Heart right ventricle (tissue), 16 donors: ENCODE data around the gene PTPRD. TPM values are rescaled to one million over a fixed set of nuclear protein-coding genes. Genes with fewer than 3 reads are reported as not detected.

Source experiments
- ATAC-seq, 8 donors: fragments of 200-7000 bp; cut with Tn5 transposase; one replicate each; pipeline ENCODE4 v1.9.1; 2020; ENCODE audit warnings: mild to moderate bottlenecking in 8 of 8, moderate library complexity in 8 of 8, moderate number of reproducible peaks in 1 of 8
- DNase-seq, 2 donors: peaks; one replicate each; pipeline ENCODE4 v3.0.0-alpha.2; 2020
- H3K27ac ChIP-seq, 10 donors: fragments of 200-600 bp; sonication (generic) in 2 of 10; one replicate each; pipeline versions ENCODE4 v1.5.0 to v1.8.0; 2020 to 2022; ENCODE audit warnings: mild to moderate bottlenecking in 3 of 10
- H3K27me3 ChIP-seq, 7 donors: fragments of 200-600 bp; one replicate each; pipeline ENCODE4 v1.8.0; 2021 to 2022; ENCODE audit warnings: mild to moderate bottlenecking in 2 of 7
- H3K36me3 ChIP-seq, 9 donors: fragments of 200-600 bp; sonication (generic) in 1 of 9; one replicate each; pipeline versions ENCODE4 v1.5.0 to v1.8.0; 2020 to 2022; ENCODE audit warnings: mild to moderate bottlenecking in 2 of 9
- H3K4me1 ChIP-seq, 9 donors: fragments of 200-600 bp; sonication (generic) in 1 of 9; one replicate each; pipeline versions ENCODE4 v1.5.0 to v1.8.0; 2020 to 2022; ENCODE audit warnings: mild to moderate bottlenecking in 4 of 9
- H3K4me3 ChIP-seq, 10 donors: fragments of 200-600 bp; sonication (generic) in 2 of 10; one replicate each; pipeline versions ENCODE4 v1.5.0 to v1.8.0; 2020 to 2022; ENCODE audit warnings: mild to moderate bottlenecking in 7 of 10, moderate library complexity in 2 of 10
- H3K9me3 ChIP-seq, 11 donors: fragments of 200-600 bp in 10 of 11; sonication (generic) in 2 of 11; one replicate each; pipeline versions ENCODE4 v1.5.0 to v1.8.0; 2013 to 2022; ENCODE audit warnings: mild to moderate bottlenecking in 2 of 11, control low read depth in 1 of 11, moderate library complexity in 1 of 11
- CTCF ChIP-seq, 9 donors: fragments of 200-600 bp; sonication (generic) in 2 of 9; IDR thresholded peaks; one replicate each; pipeline versions ENCODE4 v1.5.0 to v1.8.0; 2021 to 2022; ENCODE audit warnings: antibody characterized with exemption in 9 of 9, mild to moderate bottlenecking in 5 of 9, moderate library complexity in 1 of 9
- WGBS, 2 donors: extraction: QIAGEN DNeasy Blood & Tissue Kit; methylation state at CpG; one replicate each; pipeline ENCODE4 v1.1.7; 2013; ENCODE audit warnings: inconsistent platforms in 1 of 2; 5-methylcytosine and 5-hydroxymethylcytosine counted together
- intact Hi-C, 10 donors: fragments of 100-400 bp; cut with DNase I; formaldehyde crosslinking; loops; one replicate each; pipeline versions ENCODE4 v1.11.1 to v1.14.2; 2022
- polyA plus RNA-seq, 2 donors: library from polyadenylated mRNA; stranded (reverse); fragments of 200-250 nt; gene quantifications; one replicate each; pipeline ENCODE4 v1.2.3, GENCODE V29; 2013
- total RNA-seq, 10 donors: library from RNA; stranded (reverse); fragmentation: NEBNext Ultra II Directional in 3 of 10; extraction: Animal tissue kit (Norgen Biotek cat#: 25700) in 3 of 10; gene quantifications; one replicate each; pipeline versions ENCODE4 v1.2.1 to v1.2.4, GENCODE V29; 2021 to 2023
- donor health status: Arrhythmogenic right ventricular cardiomyopathy.
- donor health status: ischemic (EF 13 %, LVEDD 7.1; RV severe dilation, severe dysfunction).
- donor health status: healthy with polysubstance abuse.
- donor health status: DM: no; HTN: yes; CAD: no.
- donor health status: DM: no; HTN: no; CAD: no.
- donor health status: ischemic (EF 25% LVEDD 6.9; RV normal size, moderate dysfunction).
- donor health status: ischemic (EF 25% LVEDD 5.7; RV mildly dilated, moderate dysfunction).
- donor health status: healthy.
- donor health status: DM: yes; HTN: yes; CAD: no.
- donor health status: Ischemic cardiomyopathy.
- donor health status: ischemic (EF 35%, LVEDD 5.7; RV mildly dilated, moderate dysfunction).
- donor health status: nonischemic (EF 11% LVEDD 7.7; RV severe dilation, severe dysfunction).
- donor health status: DM: yes; HTN: yes; CAD: no.
- donor health status: PGD.
- donor health status: ischemic (EF 29% LVEDD 5.4; RV normal size, mild dysfunction).
- donor health status: nonischemic (EF 23%, LVEDD 6.1; RV moderate dilation, normal function).

The PTPRD gene
- total and polyA plus RNA-seq, 12 donors: 1.4 to 25.2 (median 13.0) TPM

DNA sequence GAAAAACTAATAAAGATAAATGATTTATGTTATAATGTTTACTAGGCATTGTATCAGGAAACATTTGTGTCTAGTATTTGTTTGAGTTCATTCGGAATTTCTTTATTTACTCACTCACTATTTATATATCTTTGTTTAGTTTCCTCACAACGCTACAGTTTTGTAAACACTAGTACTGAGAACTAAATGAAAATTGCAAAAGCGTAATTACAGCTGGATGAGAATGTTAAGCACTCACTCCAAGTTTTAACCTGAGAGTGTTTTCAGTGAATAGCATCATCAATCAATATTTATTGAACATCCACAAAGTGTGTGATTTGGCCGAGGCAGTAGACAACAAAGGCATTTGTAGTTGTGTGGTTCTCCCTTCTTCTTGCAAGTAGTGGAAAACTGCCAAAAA, 1843.6 kb downstream of the PTPRD start:
- no peak overlapping the region for H3K27ac ChIP-seq
- WGBS, 2 donors: 78 to 89% methylated on average over 4 of the region's 4 CpGs
- intact Hi-C loops: no loop called here
- H3K27me3 ChIP-seq: no peaks in the 10 kb centered on the region
- no peaks in the 10 kb centered on the region for H3K36me3 ChIP-seq
- H3K4me3 ChIP-seq: no peak overlapping the region
- no peaks in the 10 kb centered on the region for H3K9me3 ChIP-seq
- DNase-seq (no peak), ATAC-seq (no peak)
- H3K4me1 ChIP-seq: no peaks in the 10 kb centered on the region
- no peak for TF ChIP-seq CTCF (IDR thresholded peaks at IDR 0.05)

DNA sequence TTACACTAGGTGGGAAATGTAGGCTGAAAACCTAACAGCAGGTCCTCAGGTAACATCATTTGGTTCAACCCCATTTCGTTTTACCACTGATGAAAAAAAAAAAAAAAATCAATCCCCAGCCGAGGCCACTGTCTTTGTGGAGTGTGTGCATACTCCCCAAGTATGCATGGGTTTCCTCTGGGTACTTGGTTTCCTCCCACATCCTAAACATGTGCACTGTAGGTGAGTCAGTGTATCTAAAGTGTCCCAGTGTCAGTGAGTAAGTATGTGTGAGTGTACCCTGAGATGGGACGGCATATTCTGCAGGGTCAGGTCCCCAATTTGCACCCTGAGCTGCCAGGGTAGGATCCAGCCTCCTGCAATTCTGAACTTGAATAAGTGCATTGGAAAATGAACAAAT, 1846.7 kb downstream of the PTPRD start:
- H3K4me3 ChIP-seq: no peak overlapping the region
- H3K36me3 ChIP-seq: no peaks in the 10 kb centered on the region
- no peaks in the 10 kb centered on the region for H3K4me1 ChIP-seq
- no peak for TF ChIP-seq CTCF (IDR thresholded peaks at IDR 0.05)
- DNase-seq (no peak), ATAC-seq (no peak)
- H3K27me3 ChIP-seq: no peaks in the 10 kb centered on the region
- no peak overlapping the region for H3K27ac ChIP-seq
- 83 to 91% methylated on average over 3 of the region's 3 CpGs for WGBS, 2 donors
- intact Hi-C loops: no loop called here
- no peaks in the 10 kb centered on the region for H3K9me3 ChIP-seq

GRCh38 chr9:8764051-8764450, 1848.8 kb downstream of the PTPRD start:
- Histone ChIP-seq H3K27ac (no peak overlapping the region), H3K4me3 (no peak overlapping the region), H3K27me3 (no peaks in the 10 kb centered on the region), H3K36me3 (no peaks in the 10 kb centered on the region), H3K9me3 (peaks cover 0 to 16% (median 0%) of the 10 kb centered on the region in 11 donors), H3K4me1 (no peaks in the 10 kb centered on the region)
- TF ChIP-seq CTCF (IDR thresholded peaks at IDR 0.05): no peak
- 83 to 93% methylated on average over 1 of the region's 1 CpG for WGBS, 2 donors
- no peak for DNase-seq
- intact Hi-C loops: no loop called here
- ATAC-seq: no peak

GRCh38 chr9:8762479-8763085, 1850.2 kb downstream of the PTPRD start:
- no peak for DNase-seq
- intact Hi-C loops: no loop called here

More at GRCh38 chr9:8762479-8763085, 1850.2 kb downstream of the PTPRD start:
- no peak for ATAC-seq
- 73 to 79% methylated on average over 6 of the region's 6 CpGs for WGBS, 2 donors
- Histone ChIP-seq H3K4me3 (no peak overlapping the region), H3K9me3 (peaks cover 0 to 30% (median 0%) of the 10 kb centered on the region in 11 donors), H3K36me3 (no peaks in the 10 kb centered on the region), H3K4me1 (no peaks in the 10 kb centered on the region), H3K27ac (no peak overlapping the region), H3K27me3 (no peaks in the 10 kb centered on the region)
- TF ChIP-seq CTCF (IDR thresholded peaks at IDR 0.05): no peak
